DOHH2 (cell line): ENCODE data around the gene NXPH3.

Experiments
- CTCF ChIP-seq: fragments of 200-600 bp; sonication (generic); IDR thresholded peaks from one replicate; pipeline ENCODE4 v1.5.1; 2014; ENCODE audit warnings: antibody characterized with exemption, mild to moderate bottlenecking, low read depth, low read length; ENCODE audit not compliant: poor library complexity, severe bottlenecking
- EZH2phosphoT487 ChIP-seq: fragments of 200-600 bp; sonication (generic); IDR thresholded peaks from 2 replicates; pipeline ENCODE4 v1.6.1; 2017; ENCODE audit warnings: borderline replicate concordance, mild to moderate bottlenecking, antibody characterized with exemption, low read length, moderate library complexity, mixed read lengths

- TF ChIP-seq CTCF (no peak), EZH2phosphoT487 (no peak)
These were observed 3.9 kb upstream of the NXPH3 start for GRCh38 chr17:49571764-49572163.
